HEK293T (cell line): ENCODE data around the gene SSH2.

Experiments used
- ARNT ChIP-seq: fragments of 450-650 bp; IDR thresholded peaks from 2 replicates; pipeline ENCODE4 v1.6.1; 2017; ENCODE audit warnings: mild to moderate bottlenecking
- BHLHE40 ChIP-seq: fragments of 450-650 bp; IDR thresholded peaks from 2 replicates; pipeline ENCODE4 v1.6.1; 2016; ENCODE audit warnings: mild to moderate bottlenecking, moderate library complexity, borderline replicate concordance
- FOXK2 ChIP-seq: fragments of 450-650 bp; IDR thresholded peaks from 2 replicates; pipeline ENCODE4 v1.6.1; 2016; ENCODE audit warnings: mild to moderate bottlenecking
- NFRKB ChIP-seq: fragments of 450-650 bp; IDR thresholded peaks from 2 replicates; pipeline ENCODE4 v1.6.1; 2016; ENCODE audit warnings: mild to moderate bottlenecking, moderate library complexity
- PKNOX1 ChIP-seq: fragments of 450-650 bp; IDR thresholded peaks from 2 replicates; pipeline ENCODE4 v1.6.1; 2016
- SP1 ChIP-seq: fragments of 450-650 bp; IDR thresholded peaks from 2 replicates; pipeline ENCODE4 v1.6.1; 2017
- TARDBP ChIP-seq: fragments of 450-650 bp; IDR thresholded peaks from 2 replicates; pipeline ENCODE4 v1.6.1; 2016

DNA sequence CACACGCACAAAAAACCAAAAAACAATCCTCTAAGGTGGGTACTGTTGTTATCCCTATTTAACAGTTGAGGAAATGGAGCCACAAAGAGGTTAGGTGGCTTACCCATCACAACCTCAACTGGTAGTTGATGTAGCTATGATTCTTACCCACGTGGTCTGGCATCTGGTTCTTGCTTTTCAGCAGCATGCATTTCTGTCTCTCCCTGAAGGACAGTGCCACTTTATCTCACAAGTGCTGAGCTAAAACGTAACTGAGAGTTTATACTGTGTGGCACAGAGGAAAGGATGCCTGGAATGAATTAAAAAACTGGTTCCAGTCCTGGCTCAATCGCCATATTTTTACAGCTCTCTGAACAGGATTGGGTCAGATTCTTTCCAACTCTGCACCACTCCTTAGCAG is 305.4 kb downstream of the SSH2 start:
- no peak for TF ChIP-seq BHLHE40
- no peak for TF ChIP-seq FOXK2
- TF ChIP-seq TARDBP: no peak
- TF ChIP-seq SP1: no peak
- no peak for TF ChIP-seq PKNOX1
- TF ChIP-seq ARNT: no peak
- no peak for TF ChIP-seq NFRKB
